Stimulated activated CD8-positive, alpha-beta memory T cell treated with anti-CD3 and anti-CD28 coated beads, Interleukin-15, amount 100 ng/mL, for 1 hour (primary cell): ENCODE data around the gene CR1L.
"Not testable (repeated sequence)": the region's sequence is repeated elsewhere in the genome, so short reads cannot be mapped to it uniquely, and the experiment has no call there.

ENCODE experiments used
- DNase-seq: peaks from one replicate; pipeline ENCODE4 v3.0.0-alpha.2; 2020; ENCODE audit warnings: low read depth

The CR1L gene

DNA sequence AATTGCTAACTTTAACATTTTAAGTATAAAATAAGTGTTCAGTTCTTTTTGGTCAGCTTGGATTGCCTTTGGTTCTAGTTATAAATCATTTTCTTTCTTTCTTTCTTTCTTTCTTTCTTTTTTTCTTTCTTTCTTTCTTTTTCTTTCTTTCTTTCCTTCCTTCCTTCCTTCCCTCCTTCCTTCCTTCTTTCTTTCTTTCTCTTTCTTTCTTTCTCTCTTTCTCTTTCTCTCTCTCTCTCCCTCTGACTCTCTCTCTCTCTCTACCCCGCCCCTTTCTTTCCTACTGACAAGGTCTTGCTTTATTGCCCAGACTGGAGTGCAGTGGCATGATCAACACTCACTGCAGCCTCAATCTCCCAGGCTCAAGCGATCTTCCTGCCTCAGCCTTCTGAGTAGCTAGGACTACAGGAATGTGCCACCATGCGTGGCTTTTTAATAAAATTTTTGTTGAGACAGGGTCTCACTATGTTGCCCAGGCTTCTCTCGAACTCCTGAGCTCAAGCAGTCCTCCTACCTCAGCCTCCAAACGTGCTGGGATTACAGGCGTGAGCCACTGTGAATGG, 38.0 kb downstream of the CR1L start:
- DNase-seq = not testable (repeated sequence)

- DNase-seq = not testable (repeated sequence)
These were observed 45.6 kb downstream of the CR1L start for GRCh38 chr1:207690551-207690950.

- DNase-seq = no peak
These were observed 46.1 kb downstream of the CR1L start for GRCh38 chr1:207691010-207691409.

DNA sequence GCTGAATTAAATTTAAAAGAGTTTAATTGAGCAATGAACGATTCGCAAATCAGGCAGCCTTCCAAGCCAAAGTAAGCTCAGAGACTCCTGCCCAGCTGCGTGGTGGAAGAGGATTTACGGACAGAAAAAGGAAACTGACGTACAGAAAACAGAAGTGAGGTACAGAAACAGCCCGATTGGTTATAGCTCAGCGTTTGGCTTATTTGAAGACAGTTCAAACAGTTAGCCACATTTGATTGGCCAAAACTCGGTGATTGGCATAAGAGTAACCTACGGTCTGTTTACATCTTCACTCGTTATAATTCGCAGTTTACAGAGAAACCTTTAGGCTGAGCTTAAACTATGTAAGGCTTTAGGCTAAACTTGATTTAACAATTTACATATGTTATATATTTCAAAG, 46.9 kb downstream of the CR1L start:
- DNase-seq = no peak

- DNase-seq = not testable (repeated sequence)
These were observed 47.4 kb downstream of the CR1L start for GRCh38 chr1:207692291-207692690.

- no peak for DNase-seq
These were observed 51.0 kb downstream of the CR1L start for GRCh38 chr1:207695891-207696290.

DNA sequence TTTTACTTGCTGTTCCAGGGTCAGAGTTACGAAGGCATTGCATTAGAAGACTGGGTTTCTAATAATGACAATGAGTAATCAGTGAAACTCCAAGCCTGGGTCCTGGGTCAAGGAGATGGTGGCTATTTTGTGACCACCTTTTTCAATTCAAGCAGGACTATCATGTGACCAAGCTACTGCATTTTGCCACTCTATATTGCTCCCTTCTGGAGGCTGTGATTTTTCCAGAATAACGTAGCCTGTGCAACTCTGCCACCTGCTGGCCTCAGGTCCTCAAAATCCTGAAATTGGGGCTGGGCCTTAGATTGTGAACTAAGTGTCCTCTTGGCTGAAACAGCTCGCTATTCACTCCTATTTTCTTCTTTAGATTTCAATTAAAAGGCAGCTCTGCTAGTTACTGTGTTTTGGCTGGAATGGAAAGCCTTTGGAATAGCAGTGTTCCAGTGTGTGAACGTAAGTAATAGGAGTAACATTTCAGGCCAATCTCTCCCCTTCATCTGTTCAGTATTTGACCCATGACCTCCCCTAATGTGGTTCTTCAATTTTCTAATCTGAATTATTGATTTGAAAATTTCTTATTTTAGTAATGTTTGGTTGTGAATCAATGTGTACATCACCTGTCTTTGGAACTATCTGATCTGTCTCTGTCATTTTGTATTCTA, 54.0 kb downstream of the CR1L start:
- DNase-seq = no peak

DNA sequence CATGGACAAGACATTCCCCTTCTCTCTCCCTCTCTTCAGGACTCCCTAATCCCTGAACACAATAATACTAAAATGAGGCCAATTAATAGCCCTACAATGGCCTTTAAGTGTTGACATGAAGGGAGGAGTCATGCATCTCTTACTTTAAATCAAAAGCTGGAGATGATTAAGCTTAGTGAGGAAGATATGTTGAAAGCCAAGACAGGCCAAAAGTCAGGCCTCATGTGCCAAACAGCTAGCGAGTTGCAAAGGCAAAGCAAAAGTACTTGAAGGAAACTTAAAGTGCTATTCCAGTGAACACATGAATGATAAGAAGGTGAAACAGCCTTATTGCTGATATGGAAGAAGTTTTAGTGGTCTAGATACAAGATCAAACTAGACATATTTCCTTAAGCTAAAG, 57.4 kb downstream of the CR1L start:
- DNase-seq = no peak

DNA sequence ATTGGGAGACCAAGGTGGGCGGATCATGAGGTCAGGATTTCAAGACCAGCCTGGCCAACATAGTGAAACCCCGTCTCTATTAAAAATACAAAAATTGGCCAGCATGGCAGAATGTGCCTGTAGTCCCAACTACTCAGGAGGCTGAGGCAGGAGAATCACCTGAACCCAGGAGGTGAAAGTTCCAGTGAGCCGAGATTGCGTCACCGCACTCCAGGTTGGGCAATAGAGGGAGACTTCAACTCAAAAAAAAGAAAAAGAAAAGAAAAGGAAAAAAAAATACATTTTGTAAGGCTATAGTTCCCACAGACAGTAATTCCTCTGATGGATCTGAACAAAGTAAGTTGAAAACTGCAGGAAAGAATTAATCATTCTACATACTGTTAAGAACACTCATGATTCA, 58.8 kb downstream of the CR1L start:
- DNase-seq = no peak

DNA sequence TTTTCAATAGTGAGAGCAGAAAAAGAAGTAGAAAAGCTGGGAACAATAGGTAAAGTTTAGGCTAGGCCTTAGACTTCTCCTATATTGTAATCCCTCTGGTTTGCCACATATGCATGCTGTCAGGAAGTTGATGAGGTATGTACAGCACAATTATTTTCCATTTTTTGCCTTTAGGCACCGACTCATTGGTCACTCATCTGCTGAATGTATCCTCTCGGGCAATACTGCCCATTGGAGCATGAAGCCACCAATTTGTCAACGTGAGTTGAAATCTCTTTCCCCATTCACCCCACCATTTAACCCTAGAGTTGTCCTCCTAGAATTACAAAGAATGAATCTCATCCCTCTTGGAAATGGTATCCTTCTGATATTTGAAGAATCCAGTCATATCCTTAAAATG, 63.1 kb downstream of the CR1L start:
- not testable (repeated sequence) for DNase-seq

DNA sequence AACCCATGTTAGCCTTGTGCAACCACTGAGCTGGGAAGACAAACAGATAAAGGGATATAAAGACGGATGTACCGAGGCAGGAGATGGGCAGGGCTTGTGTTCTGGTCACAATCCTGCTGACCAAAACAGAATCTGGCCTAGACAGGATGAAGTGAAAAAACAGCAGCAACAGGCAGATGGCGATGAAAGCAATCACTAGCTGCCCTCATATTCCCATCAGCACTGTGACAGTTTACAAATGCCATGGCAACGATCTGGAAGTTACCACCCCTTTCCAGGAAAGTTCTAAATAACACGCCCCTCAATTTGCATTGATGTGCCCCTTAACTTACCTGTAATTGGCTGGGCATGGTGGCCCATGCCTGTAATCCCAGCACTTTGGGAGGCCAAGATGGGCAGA, 66.4 kb downstream of the CR1L start:
- no peak for DNase-seq

DNA sequence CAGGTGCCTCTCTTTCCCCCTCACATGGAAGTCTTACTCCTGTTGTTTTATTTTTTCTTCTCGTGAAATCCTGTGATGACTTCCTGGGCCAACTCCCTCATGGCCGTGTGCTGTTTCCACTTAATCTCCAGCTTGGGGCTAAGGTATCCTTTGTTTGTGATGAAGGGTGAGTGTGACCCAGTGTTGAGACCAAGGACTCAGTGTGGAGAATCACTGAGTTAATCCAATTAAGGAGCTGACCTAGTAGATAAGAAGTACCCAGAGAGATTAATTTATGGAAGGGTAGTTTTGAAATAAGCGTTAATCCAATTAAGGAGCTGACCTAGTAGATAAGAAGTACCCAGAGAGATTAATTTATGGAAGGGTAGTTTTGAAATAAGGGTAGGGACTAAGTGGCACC, 67.8 kb downstream of the CR1L start:
- not testable (repeated sequence) for DNase-seq

GRCh38 chr1:207713529-207713928, 68.6 kb downstream of the CR1L start:
- no peak for DNase-seq

DNA sequence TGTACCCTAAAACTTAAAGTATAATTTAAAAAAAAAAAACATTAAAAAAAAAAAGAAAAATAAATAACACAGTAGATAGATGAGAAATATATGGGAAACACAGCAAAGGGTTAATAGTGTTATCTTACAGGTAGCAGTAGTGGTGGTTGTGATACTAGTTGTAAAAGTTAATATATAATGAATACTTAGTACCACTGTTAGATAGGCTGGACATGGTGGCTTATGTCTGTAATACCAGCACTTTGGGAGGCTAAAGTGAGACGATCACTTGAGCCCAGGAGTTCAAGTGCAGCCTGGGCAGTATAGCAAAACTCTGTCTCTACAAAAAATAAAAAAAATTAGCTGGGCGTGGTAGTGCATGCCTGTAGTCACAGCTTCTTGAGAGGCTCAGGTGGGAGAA, 74.3 kb downstream of the CR1L start:
- no peak for DNase-seq

DNA sequence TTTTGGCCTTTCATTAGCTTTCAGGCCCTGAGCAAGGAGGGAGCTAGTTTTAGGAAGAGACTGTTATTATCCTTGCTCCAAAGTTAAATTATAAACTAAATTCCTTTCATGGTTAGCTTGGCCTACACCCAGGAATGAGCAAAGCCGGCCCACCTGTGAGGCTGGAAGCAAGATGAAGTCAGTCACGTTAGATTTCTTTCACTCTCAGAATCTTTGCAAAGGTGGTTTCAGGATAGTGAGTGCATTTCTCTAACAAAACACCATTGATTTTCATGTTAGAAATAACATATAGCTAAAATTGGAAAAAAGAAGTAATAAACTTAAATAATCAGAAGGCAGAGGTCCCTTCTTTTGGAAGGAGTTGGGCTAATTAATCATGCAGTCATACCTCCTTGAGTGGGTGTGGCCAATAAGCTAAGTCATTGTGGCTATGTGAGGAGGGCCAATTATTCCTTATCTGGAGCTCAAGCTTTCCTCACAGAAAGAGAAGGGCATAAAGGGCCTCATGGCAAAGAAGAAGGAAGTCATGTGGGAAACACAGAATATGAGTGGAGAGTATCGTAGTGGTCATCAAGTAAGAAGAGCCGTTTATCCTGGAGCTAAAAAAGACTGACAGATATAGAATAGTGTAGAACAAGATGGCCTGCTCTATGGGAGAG, 83.4 kb downstream of the CR1L start:
- not testable (repeated sequence) for DNase-seq

- DNase-seq = not testable (repeated sequence)
These were observed 92.7 kb downstream of the CR1L start for GRCh38 chr1:207737503-207738157.

DNA sequence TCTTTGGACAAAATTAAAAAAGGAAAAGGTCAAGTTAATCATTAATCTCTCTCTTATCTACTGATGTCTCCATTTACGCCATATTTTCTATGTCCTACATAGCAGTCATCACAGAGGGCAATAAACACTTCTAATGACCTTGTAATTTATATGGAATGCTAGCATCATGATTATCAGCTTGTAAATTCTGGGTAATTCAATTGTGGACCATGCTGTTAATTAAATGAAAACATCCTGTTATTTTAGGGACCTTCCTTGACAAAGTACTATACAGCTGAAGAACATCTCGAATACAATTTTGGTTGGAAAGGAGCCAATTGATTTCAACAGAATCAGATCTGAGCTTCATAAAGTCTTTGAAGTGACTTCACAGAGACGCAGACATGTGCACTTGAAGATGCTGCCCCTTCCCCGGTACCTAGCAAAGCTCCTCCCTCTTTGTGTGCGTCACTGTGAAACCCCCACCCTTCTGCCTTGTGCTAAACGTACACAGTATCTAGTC, 93.3 kb downstream of the CR1L start:
- not testable (repeated sequence) for DNase-seq

DNA sequence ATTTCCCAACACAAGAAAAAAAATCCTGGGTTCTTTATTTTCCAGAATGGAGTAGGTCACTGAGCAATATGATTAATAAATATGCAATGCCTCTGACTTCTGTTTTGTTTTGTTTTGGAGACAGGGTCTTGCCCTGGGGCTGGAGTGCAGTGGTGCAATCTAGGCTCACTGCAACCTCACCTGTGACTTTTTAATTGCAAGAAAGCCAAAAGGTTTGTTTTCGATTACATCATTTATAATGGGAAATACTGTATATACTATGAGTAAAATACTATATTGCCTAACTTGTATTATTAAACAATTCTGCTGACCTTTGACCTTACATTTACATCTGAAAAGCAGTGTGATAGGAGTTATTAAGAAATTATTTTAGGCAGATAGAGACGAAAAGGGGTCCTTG, 95.3 kb downstream of the CR1L start:
- no peak for DNase-seq

- DNase-seq = no peak
These were observed 98.1 kb downstream of the CR1L start for GRCh38 chr1:207742850-207743555.

DNA sequence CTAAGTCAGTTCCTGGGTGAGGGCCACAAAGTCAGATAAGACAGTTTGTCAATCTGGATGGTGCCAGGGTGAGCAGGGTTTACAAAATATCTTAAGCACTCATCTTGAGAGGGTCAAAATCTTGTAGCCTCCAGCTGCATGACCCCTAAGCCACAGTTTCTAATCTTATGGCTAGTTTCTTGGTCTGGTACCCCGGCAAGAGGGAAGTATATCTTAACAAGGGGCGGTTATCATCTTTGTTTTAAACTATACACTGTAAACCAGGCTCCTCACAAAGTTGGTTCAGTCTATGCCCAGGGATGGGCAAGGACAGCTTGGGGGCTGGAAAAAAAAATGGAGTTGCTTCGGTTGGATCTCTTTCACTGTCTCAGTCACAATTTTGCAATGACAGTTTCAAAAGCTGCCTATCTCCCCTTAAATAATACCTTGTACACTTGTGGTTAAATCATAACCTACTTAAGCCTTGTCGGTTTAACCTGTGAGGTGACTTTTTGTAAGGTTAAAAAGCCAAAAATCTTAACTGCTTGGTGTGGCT, 99.1 kb downstream of the CR1L start:
- no peak for DNase-seq

DNA sequence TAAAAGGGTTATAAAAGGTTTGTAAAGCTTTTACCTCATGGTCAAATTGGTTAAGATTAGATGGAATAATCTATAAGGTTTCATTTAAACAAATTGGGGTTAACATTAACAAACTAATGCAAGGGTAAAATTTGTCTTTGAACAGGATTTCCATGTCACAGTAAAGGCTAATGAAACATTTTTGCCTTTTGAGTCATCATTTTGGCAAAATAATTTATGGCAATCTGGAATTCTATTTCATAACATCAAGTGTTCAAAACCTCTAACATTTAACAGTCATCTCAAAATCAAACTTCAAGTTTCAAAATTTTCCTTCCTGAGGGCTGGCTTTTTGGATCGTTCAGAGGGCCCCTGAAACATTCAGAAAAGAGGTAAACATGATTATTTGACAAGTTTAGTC, 100.4 kb downstream of the CR1L start:
- DNase-seq = no peak
